Liver (tissue), 9 donors: Measurements from ENCODE around the gene VWA5B1. TPM values are rescaled to one million over a fixed set of nuclear protein-coding genes. Genes with fewer than 3 reads are reported as not detected.

Experiments used
- DNase-seq: peaks from one replicate; pipeline ENCODE4 v3.0.0-alpha.2; 2017; ENCODE audit warnings: low spot score
- H3K27ac ChIP-seq, 2 donors: one replicate each; pipeline ENCODE4 v1.7.0; 2013; ENCODE audit warnings: inconsistent platforms in 2 of 2, low read length in 2 of 2, control low read depth in 1 of 2, low read depth in 1 of 2, mild to moderate bottlenecking in 1 of 2
- H3K27me3 ChIP-seq, 4 donors: one replicate each; pipeline versions ENCODE4 v1.6.1 to v1.7.0; 2013; ENCODE audit warnings: low read length in 3 of 4, inconsistent platforms in 1 of 4, mild to moderate bottlenecking in 1 of 4, moderate library complexity in 1 of 4; ENCODE audit not compliant: control insufficient read depth in 4 of 4, insufficient read depth in 4 of 4
- H3K36me3 ChIP-seq, 4 donors: one replicate each; pipeline versions ENCODE4 v1.6.1 to v1.7.0; 2013; ENCODE audit warnings: low read length in 3 of 4, mild to moderate bottlenecking in 3 of 4, low read depth in 1 of 4, moderate library complexity in 1 of 4; ENCODE audit not compliant: control insufficient read depth in 4 of 4, insufficient read depth in 3 of 4
- H3K4me1 ChIP-seq, 4 donors: one replicate each; pipeline versions ENCODE4 v1.6.1 to v1.7.0; 2013; ENCODE audit warnings: low read length in 3 of 4, mild to moderate bottlenecking in 3 of 4, moderate library complexity in 1 of 4; ENCODE audit not compliant: control insufficient read depth in 4 of 4, insufficient read depth in 4 of 4
- H3K4me3 ChIP-seq, 3 donors: one replicate each; pipeline versions ENCODE4 v1.6.1 to v1.7.0; 2013; ENCODE audit warnings: low read length in 3 of 3, control low read depth in 1 of 3, low read depth in 1 of 3, mild to moderate bottlenecking in 1 of 3
- H3K9ac ChIP-seq, 2 donors: one replicate each; pipeline ENCODE4 v1.7.0; 2013; ENCODE audit warnings: low read length in 2 of 2, mild to moderate bottlenecking in 2 of 2, moderate library complexity in 2 of 2, control low read depth in 1 of 2, low read depth in 1 of 2
- H3K9me3 ChIP-seq, 4 donors: one replicate each; pipeline versions ENCODE4 v1.6.1 to v1.7.0; 2013; ENCODE audit warnings: low read length in 3 of 4; ENCODE audit not compliant: control insufficient read depth in 4 of 4
- EGR1 ChIP-seq, 2 donors: IDR thresholded peaks; 2 replicates each; pipeline ENCODE4 v1.6.1; 2016 to 2018; ENCODE audit warnings: antibody characterized with exemption in 2 of 2, low read depth in 2 of 2
- FOXA1 ChIP-seq: IDR thresholded peaks from 2 replicates; pipeline ENCODE4 v1.6.1; 2016; ENCODE audit warnings: antibody characterized with exemption
- FOXA2 ChIP-seq: IDR thresholded peaks from 2 replicates; pipeline ENCODE4 v1.6.1; 2016; ENCODE audit warnings: antibody characterized with exemption
- HNF4A ChIP-seq, 2 donors: conservative IDR thresholded peaks; 2 replicates each; pipeline ENCODE4 v1.6.1; 2016; ENCODE audit warnings: antibody characterized with exemption in 2 of 2, mild to moderate bottlenecking in 2 of 2
- JUND ChIP-seq, 2 donors: IDR thresholded peaks; 2 replicates each; pipeline ENCODE4 v1.6.1; 2016; ENCODE audit warnings: antibody characterized with exemption in 2 of 2
- NR2F2 ChIP-seq: IDR thresholded peaks from 2 replicates; pipeline ENCODE4 v1.6.1; 2016; ENCODE audit warnings: antibody characterized with exemption
- RXRA ChIP-seq, 2 donors: IDR thresholded peaks; 2 replicates each; pipeline ENCODE4 v1.6.1; 2017 to 2018; ENCODE audit warnings: antibody characterized with exemption in 2 of 2, mild to moderate bottlenecking in 1 of 2
- SP1 ChIP-seq: IDR thresholded peaks from 2 replicates; pipeline ENCODE4 v1.6.1; 2018; ENCODE audit warnings: antibody characterized with exemption, mild to moderate bottlenecking
- TAF1 ChIP-seq: conservative IDR thresholded peaks from 2 replicates; pipeline ENCODE4 v1.6.1; 2016; ENCODE audit warnings: antibody characterized with exemption, mild to moderate bottlenecking
- WGBS: extraction: QIAGEN DNeasy Blood & Tissue Kit; methylation state at CpG from one replicate; pipeline ENCODE4 v1.1.7; 2013; 5-methylcytosine and 5-hydroxymethylcytosine counted together
- polyA plus RNA-seq, 2 donors: library from polyadenylated mRNA; stranded (reverse) in 1 of 2; unstranded in 1 of 2; fragments of 200-250 nt in 1 of 2; fragments of >200 nt in 1 of 2; fragmentation: Nextera tagmentation in 1 of 2; extraction: Ambion mirVana in 1 of 2; gene quantifications; one replicate each; pipeline versions ENCODE4 v1.2.1 to v1.2.3, GENCODE V29; 2013 to 2015
- total RNA-seq, 2 donors: library from RNA; depleted of rRNA; stranded (reverse); fragments of >200 nt; gene quantifications; one replicate each; pipeline ENCODE4 v1.2.3, GENCODE V29; 2014
- TF ChIP-seq, protein P1 (sequence below): IDR thresholded peaks from 2 replicates; pipeline ENCODE4 v1.6.1; 2016; ENCODE audit warnings: antibody characterized with exemption, mild to moderate bottlenecking
- TF ChIP-seq, protein P2 (sequence below): IDR thresholded peaks from 2 replicates; pipeline ENCODE4 v1.6.1; 2016; ENCODE audit warnings: antibody characterized with exemption
- TF ChIP-seq, protein P3 (sequence below): IDR thresholded peaks from 2 replicates; pipeline ENCODE4 v1.6.1; 2016; ENCODE audit warnings: antibody characterized with exemption
- donor health status: healthy.
- donor health status: healthy.
- donor health status: healthy.
- donor health status: healthy.
- donor health status: healthy.

Gene VWA5B1
- total and polyA plus RNA-seq, 4 donors: not detected

DNA sequence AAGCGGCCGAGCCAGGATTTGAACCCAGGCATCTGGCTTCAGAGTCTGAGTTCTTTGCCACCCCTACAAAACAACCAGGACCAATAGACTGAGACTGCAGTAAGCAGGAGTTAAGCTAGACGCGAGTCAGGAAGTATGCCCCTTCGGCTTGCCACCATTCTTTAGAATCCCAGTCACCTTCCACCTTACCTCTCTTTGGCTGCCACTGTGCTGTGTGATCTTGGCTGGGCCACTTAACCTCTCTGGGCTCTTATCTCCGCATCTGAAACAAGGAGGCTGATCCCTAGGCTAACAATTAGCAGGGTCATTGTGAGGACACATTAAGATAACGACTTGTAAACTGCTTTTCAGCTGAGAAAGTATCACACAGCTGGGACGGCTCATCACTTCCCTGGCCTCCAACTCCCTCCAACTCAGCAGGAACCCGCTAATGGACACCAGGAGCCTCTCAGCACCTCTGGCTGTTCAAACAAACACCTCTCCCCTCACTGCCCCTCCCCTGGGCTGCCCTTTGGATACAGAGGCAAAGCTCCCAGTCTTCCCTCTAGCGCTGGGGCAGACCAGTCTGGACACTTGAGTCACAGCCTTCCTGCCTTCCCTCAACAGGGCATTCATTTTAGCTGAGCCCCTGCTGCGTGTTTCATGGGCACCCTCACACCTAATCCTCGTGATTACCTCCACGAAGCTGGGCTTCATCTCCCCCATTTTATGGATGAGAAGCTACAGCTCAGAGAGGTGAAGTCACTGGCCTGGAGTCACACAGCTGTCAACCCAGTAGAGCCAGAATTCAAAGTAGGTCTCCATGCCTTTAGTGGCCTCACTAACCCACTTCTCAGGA is 112.1 kb downstream of the VWA5B1 start (continued):
- TF ChIP-seq, protein P1, sequence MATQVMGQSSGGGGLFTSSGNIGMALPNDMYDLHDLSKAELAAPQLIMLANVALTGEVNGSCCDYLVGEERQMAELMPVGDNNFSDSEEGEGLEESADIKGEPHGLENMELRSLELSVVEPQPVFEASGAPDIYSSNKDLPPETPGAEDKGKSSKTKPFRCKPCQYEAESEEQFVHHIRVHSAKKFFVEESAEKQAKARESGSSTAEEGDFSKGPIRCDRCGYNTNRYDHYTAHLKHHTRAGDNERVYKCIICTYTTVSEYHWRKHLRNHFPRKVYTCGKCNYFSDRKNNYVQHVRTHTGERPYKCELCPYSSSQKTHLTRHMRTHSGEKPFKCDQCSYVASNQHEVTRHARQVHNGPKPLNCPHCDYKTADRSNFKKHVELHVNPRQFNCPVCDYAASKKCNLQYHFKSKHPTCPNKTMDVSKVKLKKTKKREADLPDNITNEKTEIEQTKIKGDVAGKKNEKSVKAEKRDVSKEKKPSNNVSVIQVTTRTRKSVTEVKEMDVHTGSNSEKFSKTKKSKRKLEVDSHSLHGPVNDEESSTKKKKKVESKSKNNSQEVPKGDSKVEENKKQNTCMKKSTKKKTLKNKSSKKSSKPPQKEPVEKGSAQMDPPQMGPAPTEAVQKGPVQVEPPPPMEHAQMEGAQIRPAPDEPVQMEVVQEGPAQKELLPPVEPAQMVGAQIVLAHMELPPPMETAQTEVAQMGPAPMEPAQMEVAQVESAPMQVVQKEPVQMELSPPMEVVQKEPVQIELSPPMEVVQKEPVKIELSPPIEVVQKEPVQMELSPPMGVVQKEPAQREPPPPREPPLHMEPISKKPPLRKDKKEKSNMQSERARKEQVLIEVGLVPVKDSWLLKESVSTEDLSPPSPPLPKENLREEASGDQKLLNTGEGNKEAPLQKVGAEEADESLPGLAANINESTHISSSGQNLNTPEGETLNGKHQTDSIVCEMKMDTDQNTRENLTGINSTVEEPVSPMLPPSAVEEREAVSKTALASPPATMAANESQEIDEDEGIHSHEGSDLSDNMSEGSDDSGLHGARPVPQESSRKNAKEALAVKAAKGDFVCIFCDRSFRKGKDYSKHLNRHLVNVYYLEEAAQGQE: no peak
- no peak for TF ChIP-seq FOXA1
- no peak for TF ChIP-seq FOXA2
- TF ChIP-seq EGR1 (IDR thresholded peaks at IDR 0.05; ENCODE audit: low read depth in 2 of 2): no peak
- TF ChIP-seq JUND (IDR thresholded peaks at IDR 0.05): no peak

DNA sequence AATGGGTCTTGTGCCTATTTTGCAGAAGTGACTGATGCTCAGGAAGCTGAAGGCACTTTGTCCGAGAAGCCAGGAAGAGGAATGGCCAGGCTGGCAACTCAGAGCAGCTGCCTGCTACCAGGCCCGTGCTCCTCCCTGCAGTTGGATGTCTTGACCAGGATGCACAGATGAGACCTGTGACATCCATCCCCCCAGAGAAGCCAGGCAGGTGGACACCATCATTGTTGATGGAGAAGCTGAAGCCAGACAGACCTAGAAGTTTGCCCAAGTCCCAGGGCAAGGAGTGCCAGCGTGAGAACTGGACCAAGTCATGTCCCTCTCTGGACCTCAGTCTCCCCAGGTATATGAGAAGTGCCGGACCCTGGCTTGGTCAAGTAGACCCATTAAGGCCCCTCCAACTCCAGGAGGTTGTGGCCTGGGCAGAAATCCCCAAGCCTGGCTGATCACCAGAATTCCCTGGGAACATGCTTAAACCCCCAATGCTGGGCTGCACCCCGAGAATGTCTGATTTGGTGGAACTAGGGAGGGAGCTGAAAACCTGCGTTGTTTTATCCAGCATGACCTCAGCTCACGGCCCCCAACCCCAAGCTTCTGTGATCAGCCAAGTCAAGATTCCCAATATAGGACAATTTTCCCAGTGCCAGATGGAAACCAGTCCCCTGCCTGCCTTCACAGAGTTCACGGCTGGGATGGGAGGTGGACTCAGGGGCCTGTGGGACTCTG is 112.9 kb downstream of the VWA5B1 start:
- TF ChIP-seq TAF1 (no peak), RXRA (IDR thresholded peaks at IDR 0.05) (no peak), HNF4A (conservative IDR thresholded peaks at IDR 0.05) (no peak), FOXA1 (no peak), NR2F2 (no peak), EGR1 (IDR thresholded peaks at IDR 0.05; ENCODE audit: low read depth in 2 of 2) (no peak), JUND (IDR thresholded peaks at IDR 0.05) (no peak), SP1 (no peak)
- TF ChIP-seq, protein P1: no peak
- TF ChIP-seq, protein P2, sequence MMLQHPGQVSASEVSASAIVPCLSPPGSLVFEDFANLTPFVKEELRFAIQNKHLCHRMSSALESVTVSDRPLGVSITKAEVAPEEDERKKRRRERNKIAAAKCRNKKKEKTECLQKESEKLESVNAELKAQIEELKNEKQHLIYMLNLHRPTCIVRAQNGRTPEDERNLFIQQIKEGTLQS: no peak
- TF ChIP-seq, protein P3, sequence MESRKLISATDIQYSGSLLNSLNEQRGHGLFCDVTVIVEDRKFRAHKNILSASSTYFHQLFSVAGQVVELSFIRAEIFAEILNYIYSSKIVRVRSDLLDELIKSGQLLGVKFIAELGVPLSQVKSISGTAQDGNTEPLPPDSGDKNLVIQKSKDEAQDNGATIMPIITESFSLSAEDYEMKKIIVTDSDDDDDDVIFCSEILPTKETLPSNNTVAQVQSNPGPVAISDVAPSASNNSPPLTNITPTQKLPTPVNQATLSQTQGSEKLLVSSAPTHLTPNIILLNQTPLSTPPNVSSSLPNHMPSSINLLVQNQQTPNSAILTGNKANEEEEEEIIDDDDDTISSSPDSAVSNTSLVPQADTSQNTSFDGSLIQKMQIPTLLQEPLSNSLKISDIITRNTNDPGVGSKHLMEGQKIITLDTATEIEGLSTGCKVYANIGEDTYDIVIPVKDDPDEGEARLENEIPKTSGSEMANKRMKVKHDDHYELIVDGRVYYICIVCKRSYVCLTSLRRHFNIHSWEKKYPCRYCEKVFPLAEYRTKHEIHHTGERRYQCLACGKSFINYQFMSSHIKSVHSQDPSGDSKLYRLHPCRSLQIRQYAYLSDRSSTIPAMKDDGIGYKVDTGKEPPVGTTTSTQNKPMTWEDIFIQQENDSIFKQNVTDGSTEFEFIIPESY: no peak
- no peaks in the 10 kb centered on the region for H3K9me3 ChIP-seq
- no peaks in the 10 kb centered on the region for H3K4me1 ChIP-seq
- no peak overlapping the region for H3K4me3 ChIP-seq
- no peaks in the 10 kb centered on the region for H3K36me3 ChIP-seq
- peaks cover 0 to 5% (median 1%) of the 10 kb centered on the region in 4 donors for H3K27me3 ChIP-seq
- H3K27ac ChIP-seq: no peak overlapping the region
- WGBS: 77% methylated on average over 8 of the region's 8 CpGs
- H3K9ac ChIP-seq: no peak overlapping the region
- DNase-seq: no peak
